K562 (cell line): Measurements from ENCODE around the gene STRIP1. TPM values are rescaled to one million over a fixed set of nuclear protein-coding genes. Genes with fewer than 3 reads are reported as not detected.

Experiments used
- DDX20 ChIP-seq: fragments of 450-650 bp; IDR thresholded peaks from 2 replicates; pipeline ENCODE4 v1.6.1; 2016; ENCODE audit warnings: missing genetic modification characterization, low read depth, mild to moderate bottlenecking, missing compliant biosample characterization, moderate library complexity
- ELF1 ChIP-seq: fragments of 200-800 bp; sonication (Bioruptor generic); IDR thresholded peaks from 2 replicates; pipeline ENCODE4 v1.6.1; 2016; ENCODE audit warnings: missing genetic modification characterization, missing compliant biosample characterization
- HDAC6 ChIP-seq: IDR thresholded peaks from 2 replicates; pipeline ENCODE4 v1.6.1; 2012; ENCODE audit warnings: low read depth, mild to moderate bottlenecking, control low read depth, inconsistent platforms, low read length, moderate library complexity
- KDM4B ChIP-seq, 2 experiments: fragments of 450-650 bp in 1 of 2; sonication (generic) in 1 of 2; IDR thresholded peaks; 2 replicates each; pipeline ENCODE4 v1.6.1; 2016 to 2017; ENCODE audit warnings: borderline replicate concordance in 2 of 2, antibody characterized with exemption in 1 of 2, low read depth in 1 of 2, mild to moderate bottlenecking in 1 of 2
- SMARCA5 ChIP-seq: fragments of 450-650 bp; IDR thresholded peaks from 2 replicates; pipeline ENCODE4 v1.6.1; 2016
- TRIM28 ChIP-seq: fragments of 450-650 bp; IDR thresholded peaks from 2 replicates; pipeline ENCODE4 v1.6.1; 2017
- ZNF384 ChIP-seq: IDR thresholded peaks from 2 replicates; pipeline ENCODE4 v1.6.1; 2012; ENCODE audit warnings: low read depth, low read length, improper control_type of control experiment
- polyA plus RNA-seq, 8 experiments: library from polyadenylated mRNA; depleted of rRNA in 4 of 8; stranded (reverse) in 5 of 8; unstranded in 3 of 8; fragments of >200 nt; fragmentation: Nextera tagmentation in 2 of 8; fragmentation: Illumina TruSeq in 1 of 8; extraction: Ambion mirVana in 2 of 8; extraction: Trizol in 1 of 8; gene quantifications; 2 replicates each; pipeline versions ENCODE4 v1.2.1 to v1.2.3, GENCODE V29; 2011 to 2014; ENCODE audit warnings: inconsistent platforms in 1 of 8, missing spikeins in 1 of 8
- total RNA-seq, 7 experiments: library from RNA; depleted of rRNA in 6 of 7; stranded (reverse); fragments of >200 nt in 6 of 7; fragmentation: Illumina TruSeq in 2 of 7; extraction: Trizol in 2 of 7; gene quantifications; 2 replicates each; pipeline versions ENCODE4 v1.2.1 to v1.2.3, GENCODE V29; 2011 to 2021; ENCODE audit warnings: low replicate concordance in 1 of 7
- TF ChIP-seq, protein P1 (sequence below), 2 experiments: fragments of 450-650 bp in 1 of 2; IDR thresholded peaks; 2 replicates each; pipeline ENCODE4 v1.6.1; 2011 to 2017; ENCODE audit warnings: low read depth in 2 of 2, antibody characterized with exemption in 1 of 2, borderline replicate concordance in 1 of 2, low read length in 1 of 2, mild to moderate bottlenecking in 1 of 2, mixed read lengths in 1 of 2; ENCODE audit not compliant: control insufficient read depth in 1 of 2

The STRIP1 gene
- total and polyA plus RNA-seq, 9 of the 15 experiments (the other 6 are each of a cell fraction or from before 2014, with no cell fraction given) = 9.9 to 42.3 (median 32.0) TPM

DNA sequence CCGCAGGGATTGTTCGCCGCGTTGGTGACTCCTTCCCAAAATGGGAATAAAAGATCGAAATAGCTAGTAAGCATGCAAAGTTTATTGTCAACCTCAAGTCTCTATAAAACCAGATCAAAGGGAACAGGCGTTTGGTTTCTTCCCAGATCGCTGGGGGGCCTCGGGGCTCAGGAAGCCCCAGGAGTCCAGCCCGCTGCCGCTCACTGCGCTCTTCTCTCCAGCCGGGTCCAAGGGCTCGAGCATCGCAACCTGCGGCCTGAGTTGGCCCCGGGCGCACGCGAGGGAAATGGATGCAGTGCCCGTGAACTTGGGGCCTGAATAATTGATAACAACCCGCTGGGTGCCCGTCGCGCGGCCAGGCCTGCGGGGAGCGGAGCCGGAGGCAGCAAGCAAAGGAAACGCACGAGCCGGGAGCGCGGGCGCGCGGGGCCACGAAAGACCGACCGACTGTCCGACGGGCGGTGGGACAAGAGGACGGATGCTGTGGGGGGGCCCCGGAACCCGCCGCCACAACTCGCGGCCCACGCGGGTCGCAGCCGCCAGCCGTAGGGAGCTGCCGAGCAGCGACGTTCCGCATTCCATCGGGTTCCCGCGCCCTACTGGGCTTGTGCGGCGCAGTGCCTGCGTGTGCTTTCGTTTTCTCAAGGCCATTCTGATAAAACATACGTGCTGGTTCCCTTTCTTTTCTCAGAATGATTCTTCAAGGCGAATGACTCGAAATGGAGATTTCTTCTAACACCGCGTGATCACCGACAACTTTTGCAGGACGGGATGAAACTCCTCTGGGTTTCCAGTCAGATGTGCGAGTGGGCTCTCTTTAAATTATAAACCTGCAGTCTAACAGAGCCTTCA, 50.0 kb downstream of the STRIP1 start (continued):
- TF ChIP-seq KDM4B (IDR thresholded peaks at IDR 0.05; ENCODE audit: borderline replicate concordance in 2 of 2, low read depth in 1 of 2) (no peak), SMARCA5 (no peak), ZNF384 (no peak), DDX20 (tag) (no peak), HDAC6 (no peak), ELF1 (tag) (0 out of 2 replicates have a peak, but pooled peaks have one; percentile 29), TRIM28 (no peak)
- TF ChIP-seq, protein P1, sequence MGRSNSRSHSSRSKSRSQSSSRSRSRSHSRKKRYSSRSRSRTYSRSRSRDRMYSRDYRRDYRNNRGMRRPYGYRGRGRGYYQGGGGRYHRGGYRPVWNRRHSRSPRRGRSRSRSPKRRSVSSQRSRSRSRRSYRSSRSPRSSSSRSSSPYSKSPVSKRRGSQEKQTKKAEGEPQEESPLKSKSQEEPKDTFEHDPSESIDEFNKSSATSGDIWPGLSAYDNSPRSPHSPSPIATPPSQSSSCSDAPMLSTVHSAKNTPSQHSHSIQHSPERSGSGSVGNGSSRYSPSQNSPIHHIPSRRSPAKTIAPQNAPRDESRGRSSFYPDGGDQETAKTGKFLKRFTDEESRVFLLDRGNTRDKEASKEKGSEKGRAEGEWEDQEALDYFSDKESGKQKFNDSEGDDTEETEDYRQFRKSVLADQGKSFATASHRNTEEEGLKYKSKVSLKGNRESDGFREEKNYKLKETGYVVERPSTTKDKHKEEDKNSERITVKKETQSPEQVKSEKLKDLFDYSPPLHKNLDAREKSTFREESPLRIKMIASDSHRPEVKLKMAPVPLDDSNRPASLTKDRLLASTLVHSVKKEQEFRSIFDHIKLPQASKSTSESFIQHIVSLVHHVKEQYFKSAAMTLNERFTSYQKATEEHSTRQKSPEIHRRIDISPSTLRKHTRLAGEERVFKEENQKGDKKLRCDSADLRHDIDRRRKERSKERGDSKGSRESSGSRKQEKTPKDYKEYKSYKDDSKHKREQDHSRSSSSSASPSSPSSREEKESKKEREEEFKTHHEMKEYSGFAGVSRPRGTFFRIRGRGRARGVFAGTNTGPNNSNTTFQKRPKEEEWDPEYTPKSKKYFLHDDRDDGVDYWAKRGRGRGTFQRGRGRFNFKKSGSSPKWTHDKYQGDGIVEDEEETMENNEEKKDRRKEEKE (IDR thresholded peaks at IDR 0.05; ENCODE audit: borderline replicate concordance in 1 of 2, control insufficient read depth in 1 of 2, low read depth in 2 of 2, low read length in 1 of 2) = no peak
- TF ChIP-seq, all 486 proteins: peak for 8
